Caco-2 (cell line): ENCODE data around the gene TMEM35B. TPM values are rescaled to one million over a fixed set of nuclear protein-coding genes. Genes with fewer than 3 reads are reported as not detected.

Experiments used
- Bru-seq: library from RNA; stranded (reverse); fragments of 400-500 nt; gene quantifications from one replicate; lab custom pipeline; 2021; lab: Mats Ljungman, UMichigan
- BruChase-seq, 2 experiments: library from RNA; stranded (reverse); fragments of 400-500 nt; gene quantifications; one replicate each; lab custom pipeline; 2021; lab: Mats Ljungman, UMichigan
- BruUV-seq: library from RNA; stranded (reverse); fragments of 400-500 nt; replicated peaks from 2 replicates; lab custom pipeline; 2021; lab: Mats Ljungman, UMichigan
- CTCF ChIA-PET: fragments of 300-600 bp; sonication (Branson Sonifier 250); formaldehyde crosslinking; loops from one replicate; lab custom pipeline; 2022; ENCODE audit warnings: antibody characterized with exemption; lab: Charles Lee
- POLR2A ChIA-PET: fragments of 300-600 bp; sonication (Branson Sonifier 250); formaldehyde crosslinking; loops from one replicate; lab custom pipeline; 2022; ENCODE audit warnings: antibody characterized with exemption; lab: Charles Lee
- DNase-seq, 2 experiments: peaks; one replicate each; pipeline versions ENCODE4 v3.0.0 to v3.0.0-alpha.2; 2020 to 2022
- H3K27me3 ChIP-seq: replicated peaks from 2 replicates; pipeline ENCODE4 v1.6.0; 2011; ENCODE audit warnings: low read length; ENCODE audit not compliant: control insufficient read depth, insufficient read depth
- H3K36me3 ChIP-seq: 2 replicates; pipeline ENCODE4 v1.5.1; 2011; ENCODE audit warnings: low read length; ENCODE audit not compliant: control insufficient read depth, insufficient read depth
- H3K4me1 ChIP-seq: fragments of 250-450 bp; sonication (Bioruptor Pico); 2 replicates; pipeline ENCODE4 v1.5.1; 2020; ENCODE audit warnings: mild to moderate bottlenecking
- H3K4me3 ChIP-seq: 2 replicates; pipeline ENCODE4 v1.5.1; 2011; ENCODE audit warnings: low read depth, mild to moderate bottlenecking, control low read depth, low read length
- H3K9me3 ChIP-seq: fragments of 250-450 bp; sonication (Bioruptor Pico); 2 replicates; pipeline ENCODE4 v1.5.1; 2020; ENCODE audit warnings: mild to moderate bottlenecking, moderate library complexity
- H3K27ac Mint-ChIP-seq: one replicate; pipeline ENCODE4 v1.8.0; 2022; ENCODE audit warnings: mixed read lengths; ENCODE audit not compliant: unreplicated experiment
- H3K27me3 Mint-ChIP-seq: one replicate; pipeline ENCODE4 v1.8.0; 2022; ENCODE audit warnings: mixed read lengths; ENCODE audit not compliant: insufficient read depth, unreplicated experiment
- H3K36me3 Mint-ChIP-seq: one replicate; pipeline ENCODE4 v1.8.0; 2022; ENCODE audit warnings: mild to moderate bottlenecking, mixed read lengths; ENCODE audit not compliant: insufficient read depth, unreplicated experiment
- H3K4me1 Mint-ChIP-seq: one replicate; pipeline ENCODE4 v1.8.0; 2022; ENCODE audit warnings: low read depth, mixed read lengths; ENCODE audit not compliant: unreplicated experiment
- H3K4me3 Mint-ChIP-seq: one replicate; pipeline ENCODE4 v1.8.0; 2022; ENCODE audit warnings: mild to moderate bottlenecking, moderate library complexity, mixed read lengths; ENCODE audit not compliant: unreplicated experiment
- H3K9me3 Mint-ChIP-seq: one replicate; pipeline ENCODE4 v1.8.0; 2022; ENCODE audit warnings: mixed read lengths; ENCODE audit not compliant: unreplicated experiment
- CTCF ChIP-seq, 2 experiments: fragments of 200-600 bp in 1 of 2; IDR thresholded peaks; 1 replicate in 1 of 2; 2 replicates in 1 of 2; pipeline versions ENCODE4 v1.5.1 to v1.8.0; 2011 to 2022; ENCODE audit warnings: antibody characterized with exemption in 1 of 2, control low read depth in 1 of 2, inconsistent platforms in 1 of 2, low read depth in 1 of 2, low read length in 1 of 2, mild to moderate bottlenecking in 1 of 2, moderate library complexity in 1 of 2; ENCODE audit not compliant: insufficient read depth in 1 of 2, severe bottlenecking in 1 of 2, unreplicated experiment in 1 of 2
- intact Hi-C: fragments of 100-400 bp; cut with micrococcal nuclease; formaldehyde crosslinking; loops from one replicate; pipeline ENCODE4 v1.10.0; 2022; ENCODE audit not compliant: unreplicated experiment
- long read RNA-seq: library from polyadenylated mRNA; stranded (forward); transcript quantifications from one replicate; pipeline ENCODE4 v2.0.0, GENCODE V29; 2022
- total RNA-seq: library from RNA; stranded (reverse); gene quantifications from 2 replicates; pipeline ENCODE4 v1.2.3, GENCODE V29; 2022

Gene TMEM35B
- total RNA-seq (13.0 and 13.9 TPM in 2 replicates), Bru-seq, nascent RNA (percentile 30 among the genes with signal in this experiment), BruChase-seq, experiment 1, labeled RNA remaining after a 2-hour chase (percentile 40 among the genes with signal in this experiment), BruChase-seq, experiment 2, labeled RNA remaining after a 6-hour chase (percentile 60 among the genes with signal in this experiment)
- long read RNA-seq, transcript TMEM35B-201 (3 exons, 922 nt): major isoform, 24 of 26 reads
- long read RNA-seq, partial matches to known transcripts: 0 of 26 reads
- long read RNA-seq, other reads (novel, unspliced or antisense): 2 of 26 reads

- H3K27me3 ChIP-seq: no peaks in the 10 kb centered on the region
- Mint-ChIP-seq H3K27me3 (no peaks in the 10 kb centered on the region), H3K27ac (peak within 1 kb of the TSS; percentile 63), H3K4me1 (no peaks in the 10 kb centered on the region), H3K4me3 (peak within 1 kb of the TSS; percentile 80), H3K36me3 (no peaks in the 10 kb centered on the region), H3K9me3 (no peaks in the 10 kb centered on the region)
- no peaks in the 10 kb centered on the region for H3K9me3 ChIP-seq
- DNase-seq: peak; percentile 42 to 57
- BruUV-seq: no TSS peak
- ChIA-PET CTCF (interaction anchor here (0.6 kb wide), 4 partner anchors 97 to 956 kb away, joined by 3 to 4 read pairs (median 4); no protein-coding TSS in a partner anchor), POLR2A (interaction anchor here (0.6 kb wide), 2 partner anchors 47 to 126 kb away, joined by 6 to 8 read pairs; partner anchors contain the start of genes SMIM12 and ZMYM6)
- intact Hi-C loops: no loop called here
- peak in 1 of 2 experiments; percentile 7 for TF ChIP-seq CTCF (IDR thresholded peaks at IDR 0.05; ENCODE audit: insufficient read depth in 1 of 2, low read depth in 1 of 2, low read length in 1 of 2, severe bottlenecking in 1 of 2, unreplicated experiment in 1 of 2)
- H3K4me3 ChIP-seq: peak within 1 kb of the TSS; percentile 65
- no peaks in the 10 kb centered on the region; the same call in 1 of the 2 replicates for H3K36me3 ChIP-seq
- no peaks in the 10 kb centered on the region for H3K4me1 ChIP-seq
Measured at GRCh38 chr1:34984793-34985608, at the start of gene TMEM35B. TMEM35B (minus strand) TSS chr1:34985347; CDS start chr1:34985305, 42 bp downstream.

GRCh38 chr1:35033346-35033745 is 48.2 kb upstream of the TMEM35B start:
- no TSS peak for BruUV-seq
- Mint-ChIP-seq H3K4me3 (no peak overlapping the region), H3K9me3 (no peaks in the 10 kb centered on the region), H3K27ac (no peak overlapping the region), H3K4me1 (no peaks in the 10 kb centered on the region), H3K27me3 (no peaks in the 10 kb centered on the region), H3K36me3 (peaks cover 9% of the 10 kb centered on the region)
- Histone ChIP-seq H3K36me3 (no peaks in the 10 kb centered on the region), H3K9me3 (no peaks in the 10 kb centered on the region), H3K4me3 (no peak overlapping the region), H3K27me3 (no peaks in the 10 kb centered on the region), H3K4me1 (no peaks in the 10 kb centered on the region)
- ChIA-PET CTCF (no interaction called here), POLR2A (no interaction called here)
- DNase-seq: no peak
- no peak for TF ChIP-seq CTCF (IDR thresholded peaks at IDR 0.05; ENCODE audit: insufficient read depth in 1 of 2, low read depth in 1 of 2, low read length in 1 of 2, severe bottlenecking in 1 of 2, unreplicated experiment in 1 of 2)
- intact Hi-C loops: no loop called here

- Histone ChIP-seq H3K4me1 (no peaks in the 10 kb centered on the region), H3K4me3 (peak overlapping the region; percentile 42), H3K27me3 (no peaks in the 10 kb centered on the region), H3K36me3 (no peaks in the 10 kb centered on the region), H3K9me3 (no peaks in the 10 kb centered on the region)
- Mint-ChIP-seq H3K27ac (no peak overlapping the region), H3K4me1 (no peaks in the 10 kb centered on the region), H3K4me3 (peak overlapping the region; percentile 89), H3K9me3 (no peaks in the 10 kb centered on the region), H3K27me3 (no peaks in the 10 kb centered on the region), H3K36me3 (peaks cover 13% of the 10 kb centered on the region)
- TF ChIP-seq CTCF (IDR thresholded peaks at IDR 0.05; ENCODE audit: insufficient read depth in 1 of 2, low read depth in 1 of 2, low read length in 1 of 2, severe bottlenecking in 1 of 2, unreplicated experiment in 1 of 2): no peak
- ChIA-PET CTCF (no interaction called here), POLR2A (no interaction called here)
- BruUV-seq: TSS peak; percentile 67
- DNase-seq: no peak
- intact Hi-C loops: no loop called here
Measured at GRCh38 chr1:35032384-35032739, 47.2 kb upstream of the TMEM35B start.
